GM18951 (cell line): ENCODE data around the gene IBA57.

Source experiments
- POLR2A ChIP-seq: IDR thresholded peaks from 4 replicates; pipeline ENCODE4 v1.6.1; 2011; ENCODE audit warnings: mild to moderate bottlenecking; ENCODE audit not compliant: insufficient read length, insufficient read depth; ENCODE audit errors: extremely low read depth
- in situ Hi-C: fragments of 300-500 bp; cut with MboI; formaldehyde crosslinking; loops from one replicate; pipeline ENCODE4 v1.12.0; 2022; ENCODE audit warnings: low sequenced_read_pairs, mixed read lengths, inconsistent platforms; ENCODE audit not compliant: unreplicated experiment

IBA57 gene

DNA sequence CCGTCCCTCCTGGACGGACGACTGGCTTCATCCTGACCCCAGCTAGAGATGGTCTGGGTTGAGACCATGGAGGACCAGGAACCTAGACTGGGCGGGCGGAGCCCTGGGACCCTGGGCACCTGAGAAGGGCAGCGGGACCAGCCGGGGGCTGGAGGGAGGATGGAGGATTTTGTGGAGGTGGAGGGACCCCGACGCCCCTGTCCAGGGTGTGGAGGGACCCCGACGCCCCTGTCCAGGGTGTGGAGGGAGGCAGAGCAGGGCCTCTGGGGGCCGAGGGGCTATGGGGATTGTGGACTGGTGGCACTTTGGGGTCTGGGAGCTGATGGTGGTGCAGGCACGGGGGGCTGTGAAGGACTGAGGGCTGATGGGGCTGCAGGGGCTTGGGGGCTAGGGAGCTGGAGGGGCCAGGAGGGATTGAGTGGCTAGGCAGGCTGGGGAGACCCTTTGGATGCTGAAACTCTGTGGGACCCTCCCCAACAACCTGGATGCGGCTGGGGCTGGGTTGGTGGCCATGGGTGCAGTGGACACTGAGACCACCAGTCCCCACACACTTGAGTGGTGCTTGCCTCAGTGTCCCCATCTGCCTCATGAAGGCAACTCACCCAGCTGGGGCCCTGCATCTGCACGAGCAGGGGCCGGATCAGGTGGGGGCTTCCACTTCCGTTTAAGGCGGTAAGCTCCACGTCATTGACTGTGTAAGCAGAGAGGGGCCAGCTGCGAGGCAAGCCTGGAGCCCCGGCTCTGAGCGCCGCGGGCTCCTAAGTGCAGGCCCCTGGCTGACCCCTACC, 8.5 kb upstream of the IBA57 start:
- in situ Hi-C loops: no loop called here
- no peak for TF ChIP-seq POLR2A

DNA sequence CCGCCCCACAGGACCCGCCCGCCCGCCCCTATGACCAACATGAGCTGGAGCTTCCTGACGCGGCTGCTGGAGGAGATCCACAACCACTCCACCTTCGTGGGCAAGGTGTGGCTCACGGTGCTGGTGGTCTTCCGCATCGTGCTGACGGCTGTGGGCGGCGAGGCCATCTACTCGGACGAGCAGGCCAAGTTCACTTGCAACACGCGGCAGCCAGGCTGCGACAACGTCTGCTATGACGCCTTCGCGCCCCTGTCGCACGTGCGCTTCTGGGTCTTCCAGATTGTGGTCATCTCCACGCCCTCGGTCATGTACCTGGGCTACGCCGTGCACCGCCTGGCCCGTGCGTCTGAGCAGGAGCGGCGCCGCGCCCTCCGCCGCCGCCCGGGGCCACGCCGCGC, 7.9 kb upstream of the IBA57 start:
- TF ChIP-seq POLR2A: no peak
- in situ Hi-C loops: no loop called here

DNA sequence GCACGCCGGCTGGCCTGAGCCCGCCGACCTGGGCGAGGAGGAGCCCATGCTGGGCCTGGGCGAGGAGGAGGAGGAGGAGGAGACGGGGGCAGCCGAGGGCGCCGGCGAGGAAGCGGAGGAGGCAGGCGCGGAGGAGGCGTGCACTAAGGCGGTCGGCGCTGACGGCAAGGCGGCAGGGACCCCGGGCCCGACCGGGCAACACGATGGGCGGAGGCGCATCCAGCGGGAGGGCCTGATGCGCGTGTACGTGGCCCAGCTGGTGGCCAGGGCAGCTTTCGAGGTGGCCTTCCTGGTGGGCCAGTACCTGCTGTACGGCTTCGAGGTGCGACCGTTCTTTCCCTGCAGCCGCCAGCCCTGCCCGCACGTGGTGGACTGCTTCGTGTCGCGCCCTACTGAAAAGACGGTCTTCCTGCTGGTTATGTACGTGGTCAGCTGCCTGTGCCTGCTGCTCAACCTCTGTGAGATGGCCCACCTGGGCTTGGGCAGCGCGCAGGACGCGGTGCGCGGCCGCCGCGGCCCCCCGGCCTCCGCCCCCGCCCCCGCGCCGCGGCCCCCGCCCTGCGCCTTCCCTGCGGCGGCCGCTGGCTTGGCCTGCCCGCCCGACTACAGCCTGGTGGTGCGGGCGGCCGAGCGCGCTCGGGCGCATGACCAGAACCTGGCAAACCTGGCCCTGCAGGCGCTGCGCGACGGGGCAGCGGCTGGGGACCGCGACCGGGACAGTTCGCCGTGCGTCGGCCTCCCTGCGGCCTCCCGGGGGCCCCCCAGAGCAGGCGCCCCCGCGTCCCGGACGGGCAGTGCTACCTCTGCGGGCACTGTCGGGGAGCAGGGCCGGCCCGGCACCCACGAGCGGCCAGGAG, 7.2 kb upstream of the IBA57 start:
- in situ Hi-C loops: no loop called here

DNA sequence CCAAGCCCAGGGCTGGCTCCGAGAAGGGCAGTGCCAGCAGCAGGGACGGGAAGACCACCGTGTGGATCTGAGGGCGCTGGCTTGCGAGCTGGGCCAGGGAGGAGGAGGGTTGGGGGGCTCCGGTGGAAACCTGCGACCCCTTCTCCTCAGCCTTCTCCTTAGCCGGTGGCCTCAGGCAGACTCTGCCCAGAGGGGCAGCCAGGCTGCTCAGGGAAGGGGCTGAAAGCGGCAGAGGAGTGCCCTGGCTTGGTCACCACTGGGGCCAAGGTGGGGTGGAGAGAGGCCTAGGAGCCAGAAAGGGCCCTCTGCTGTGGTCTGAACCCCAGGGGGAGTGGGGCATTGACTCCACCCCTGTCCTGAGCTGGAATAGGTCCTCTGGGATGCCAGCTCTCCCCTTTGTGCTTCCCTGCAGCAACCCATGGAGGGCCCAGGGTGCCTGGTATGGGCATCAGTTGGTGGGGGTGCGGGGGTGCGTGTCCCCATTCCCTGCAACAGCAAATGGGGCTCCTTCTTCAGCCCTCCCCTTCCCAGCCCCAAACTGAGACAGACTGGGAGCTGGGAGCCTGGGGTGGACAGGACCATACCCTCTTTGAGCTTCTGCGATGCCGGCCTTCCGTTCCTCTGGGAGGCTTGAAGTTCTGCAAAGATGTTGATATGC, 6.5 kb upstream of the IBA57 start:
- in situ Hi-C loops: no loop called here
- no peak for TF ChIP-seq POLR2A

More for the DNA sequence above, 7.2 kb upstream of the IBA57 start:
- TF ChIP-seq POLR2A: no peak

DNA sequence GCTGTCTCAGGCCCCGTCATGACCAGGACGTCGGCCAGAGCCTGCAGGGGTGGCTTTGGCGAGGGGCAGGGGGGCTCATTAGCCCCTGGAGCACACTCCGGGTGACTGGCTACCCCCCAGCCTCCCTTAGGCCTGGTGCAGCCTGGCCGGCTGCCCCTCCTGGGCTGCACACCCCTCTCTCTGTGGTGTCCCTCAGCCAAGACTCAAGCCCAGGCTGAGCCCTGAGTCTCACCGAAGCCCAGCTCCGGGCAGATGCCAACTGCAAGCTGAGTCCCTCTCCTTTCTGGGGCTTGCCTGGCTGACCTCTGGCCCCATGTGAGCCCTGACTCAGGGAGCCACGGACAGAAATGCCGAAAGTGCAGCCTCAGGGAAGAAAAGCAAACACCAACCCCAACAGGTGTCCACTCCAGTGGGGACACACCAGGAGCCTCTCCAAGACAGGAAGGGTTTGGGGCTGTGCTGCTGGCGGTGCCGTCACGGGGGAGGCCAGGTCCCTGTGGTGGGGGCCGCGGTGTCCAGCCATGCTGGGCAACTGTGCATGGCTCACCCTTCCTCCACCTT, 5.3 kb upstream of the IBA57 start:
- TF ChIP-seq POLR2A: no peak
- in situ Hi-C loops: no loop called here

DNA sequence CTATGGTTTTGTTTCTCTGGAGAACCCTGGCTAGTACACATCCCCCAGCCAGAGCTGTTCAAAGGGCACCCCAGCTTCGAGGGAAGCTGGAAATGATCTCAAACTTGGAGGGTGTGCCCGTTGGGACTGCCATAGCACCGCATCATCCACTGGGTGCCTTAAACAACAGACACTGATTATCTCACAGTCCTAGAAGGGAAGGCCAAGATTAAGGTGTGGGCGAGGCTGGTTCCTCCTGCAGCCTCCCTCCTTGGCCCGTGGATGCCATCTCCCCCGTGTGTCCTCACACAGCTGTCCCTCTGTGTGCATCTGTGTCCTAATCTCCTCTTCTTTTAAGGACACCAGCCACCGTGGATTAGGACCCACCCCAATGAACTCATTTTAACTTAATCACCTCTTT, 4.2 kb upstream of the IBA57 start:
- in situ Hi-C loops: no loop called here
- no peak for TF ChIP-seq POLR2A

DNA sequence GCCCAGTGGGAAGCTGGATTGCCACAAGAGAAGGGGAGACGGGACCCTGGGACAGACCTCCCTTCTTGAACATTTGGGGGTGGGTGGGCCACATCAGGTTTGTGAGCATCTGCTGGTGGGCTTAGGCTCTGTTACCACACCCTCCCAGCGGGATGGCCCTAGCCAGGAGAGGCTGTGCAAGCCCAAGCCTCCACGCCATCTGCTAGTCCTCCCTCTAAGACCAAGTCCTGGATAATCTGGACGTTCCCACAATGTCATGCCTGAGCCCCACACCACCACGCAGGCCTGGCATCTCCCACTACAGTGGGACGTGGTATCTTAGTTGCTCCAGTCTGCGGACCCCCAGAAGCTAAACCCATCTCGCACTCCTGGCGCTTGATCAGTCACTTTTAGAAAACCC, 3.7 kb upstream of the IBA57 start:
- in situ Hi-C loops: no loop called here
- TF ChIP-seq POLR2A: no peak

DNA sequence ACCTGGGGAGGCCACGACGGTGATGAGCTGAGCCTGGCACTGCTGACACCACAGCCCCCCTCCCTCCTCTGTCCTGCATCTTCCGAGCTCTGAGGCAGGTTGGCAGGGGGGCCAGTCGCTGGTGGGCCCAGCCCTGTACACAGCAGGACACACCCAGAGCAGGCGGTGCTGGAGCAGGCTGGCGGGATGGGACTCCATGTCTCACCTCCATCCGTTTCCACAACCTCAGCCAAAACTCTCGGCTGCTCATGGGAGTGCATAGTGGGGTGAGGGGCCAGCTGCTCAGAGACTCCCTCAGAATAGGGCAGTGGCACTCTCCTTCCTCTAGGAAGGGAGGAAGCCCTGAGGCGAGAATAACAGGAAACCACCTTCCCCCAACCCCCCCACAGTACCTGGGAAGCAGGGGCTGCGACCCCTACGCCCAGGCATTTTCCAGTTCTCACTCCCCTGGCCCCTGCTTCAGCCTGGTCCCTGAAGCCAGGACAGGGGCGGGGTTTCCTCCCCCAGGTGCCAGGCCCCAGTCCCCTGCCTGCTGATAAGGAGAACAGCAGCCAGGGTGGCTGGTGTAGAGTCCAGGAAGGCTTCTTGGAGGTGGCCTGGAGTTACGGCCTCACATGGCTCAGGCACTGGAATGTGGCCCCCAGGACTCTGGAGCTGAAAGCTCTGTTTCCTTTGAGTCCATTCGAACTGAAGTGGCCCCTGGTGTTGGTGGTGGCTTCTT, 3.2 kb upstream of the IBA57 start:
- in situ Hi-C loops: no loop called here
- TF ChIP-seq POLR2A: no peak

DNA sequence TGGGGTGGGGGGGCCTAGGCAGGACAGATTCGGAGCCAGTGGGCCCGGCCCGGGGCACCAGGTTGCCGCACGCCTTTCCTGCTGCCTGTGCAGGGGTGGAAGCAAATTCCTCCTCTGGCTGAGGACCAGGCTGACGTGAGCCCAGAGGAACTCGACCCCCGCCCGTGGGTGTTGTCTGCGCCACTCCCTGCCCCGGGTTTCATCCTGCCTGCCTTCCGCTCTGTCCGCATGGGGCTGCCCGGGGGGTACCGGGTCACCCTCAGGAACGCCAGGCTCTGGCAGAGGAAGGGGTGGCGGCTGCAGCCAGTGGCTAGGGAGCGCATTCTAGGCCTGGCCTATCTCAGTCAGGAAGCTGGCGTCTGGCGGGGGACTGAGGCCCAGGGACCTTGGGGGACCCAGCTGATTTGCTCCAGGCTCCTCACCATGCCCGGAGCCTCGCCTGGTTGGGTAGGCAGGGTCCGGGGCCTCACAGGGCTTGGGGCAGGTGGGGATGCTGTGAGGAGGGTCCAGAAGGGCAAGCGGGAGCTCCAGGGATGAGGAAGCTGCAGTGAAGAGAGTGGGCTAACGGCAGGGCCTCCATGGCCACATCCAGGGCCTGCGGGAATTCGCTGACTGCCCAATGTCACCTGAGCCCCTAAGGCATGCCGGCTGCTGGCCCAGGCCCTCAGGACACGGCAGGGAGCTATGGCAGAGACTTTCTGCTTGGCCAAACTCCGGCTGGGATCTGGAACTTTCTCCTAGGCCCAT, 2.4 kb upstream of the IBA57 start:
- in situ Hi-C loops: no loop called here

DNA sequence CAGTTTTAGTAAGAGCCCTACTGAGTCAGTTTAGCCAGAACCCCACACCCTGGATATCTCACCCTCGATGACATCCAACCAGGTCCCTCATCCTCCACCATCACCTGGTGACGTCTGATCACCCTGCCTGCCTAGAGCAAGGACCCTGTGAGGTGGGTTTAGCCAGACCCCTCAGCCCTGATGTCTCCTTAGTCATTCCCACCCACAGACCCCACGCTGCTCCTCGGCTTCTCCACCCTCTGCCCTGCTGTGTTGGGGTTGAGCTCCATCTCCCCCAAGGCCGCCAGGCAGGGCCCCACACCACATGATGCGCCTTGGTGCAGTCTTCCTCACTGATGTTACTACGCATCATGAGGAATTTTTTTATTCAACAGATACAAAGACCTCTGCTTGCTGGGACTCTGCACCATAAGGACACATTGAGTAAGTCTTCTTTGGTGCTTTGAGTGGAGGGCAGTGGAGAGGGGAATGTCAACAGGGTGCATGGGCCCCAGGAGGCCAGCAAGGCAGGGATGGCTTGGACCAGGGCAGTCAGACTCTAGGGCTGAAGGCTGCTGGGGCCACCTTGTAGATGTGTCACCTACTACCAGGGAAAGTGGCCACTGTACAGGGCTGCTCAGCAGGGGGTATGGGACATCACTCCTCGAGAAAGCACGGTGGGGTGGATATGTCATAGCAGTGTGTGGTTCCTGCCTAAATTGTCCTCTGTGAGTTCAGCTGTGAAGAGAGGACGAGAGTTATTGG, 1.7 kb upstream of the IBA57 start:
- in situ Hi-C loops: no loop called here
- TF ChIP-seq POLR2A: no peak

More for the DNA sequence above, 2.4 kb upstream of the IBA57 start:
- no peak for TF ChIP-seq POLR2A

DNA sequence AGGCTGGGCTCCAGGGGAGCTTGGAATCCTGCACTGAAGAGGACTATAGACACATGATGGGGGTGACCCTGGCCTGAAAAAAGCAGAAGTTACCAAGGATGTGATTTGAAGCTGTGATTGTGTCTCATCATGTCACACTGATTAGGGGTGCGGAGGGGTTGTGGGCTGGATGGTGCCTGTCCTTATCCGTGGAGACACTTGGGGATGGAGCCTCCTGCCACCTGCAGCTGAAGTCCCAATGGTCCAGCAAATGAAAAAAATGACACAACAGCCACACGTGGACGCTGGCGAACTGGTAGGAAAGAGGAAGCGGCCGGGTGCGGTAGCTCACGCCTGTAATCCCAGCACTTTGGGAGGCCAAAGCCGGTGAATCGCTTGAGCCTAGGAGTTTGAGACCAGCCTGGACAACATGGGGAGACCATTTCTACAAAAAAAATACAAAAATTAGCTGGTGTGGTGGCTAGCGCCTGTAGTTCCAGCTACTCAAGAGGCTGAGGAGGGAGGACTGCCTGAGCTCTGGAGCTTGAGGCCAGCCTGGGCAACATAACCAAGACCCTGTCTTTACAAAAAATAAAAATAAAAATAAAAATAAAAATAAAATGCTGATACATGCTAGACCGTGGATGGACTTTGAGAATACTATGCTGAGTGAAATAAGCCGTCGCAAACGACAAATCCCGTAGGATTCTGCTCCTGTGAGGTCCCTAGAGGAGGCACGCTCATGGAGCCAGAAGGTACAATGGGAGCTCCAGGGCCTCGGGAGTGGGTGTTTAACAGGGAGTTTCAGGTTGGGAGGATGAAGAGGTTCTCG, 838 bp upstream of the IBA57 start:
- in situ Hi-C loops: no loop called here
- no peak for TF ChIP-seq POLR2A
